ENCODE data around the gene C2CD4B. TPM values are rescaled to one million over a fixed set of nuclear protein-coding genes. Genes with fewer than 3 reads are reported as not detected.

Gene C2CD4B
- polyA plus RNA-seq, 2 of the 4 experiments (the other 2 are of a cell fraction) = 0.06 to 0.63 TPM

DNA sequence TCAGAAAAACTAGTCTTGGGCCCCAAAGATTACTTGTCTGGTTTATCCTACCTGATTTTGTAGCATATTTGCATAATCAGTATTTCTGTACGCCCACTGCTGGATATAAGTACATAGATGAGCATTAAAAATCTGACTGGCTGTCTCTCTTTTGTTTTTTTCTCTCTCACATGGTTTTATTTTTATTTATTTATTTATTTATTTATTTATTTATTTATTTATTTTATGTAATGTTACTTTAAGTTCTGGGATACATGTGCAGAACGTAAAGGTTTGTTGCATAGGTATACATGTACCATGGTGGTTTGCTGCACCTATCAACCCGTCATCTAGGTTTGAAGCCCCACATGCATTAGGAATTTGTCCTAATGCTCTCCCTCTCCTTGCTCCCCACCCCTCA, 31.9 kb downstream of the C2CD4B start:
- no peak for DNase-seq (ENCODE audit: low read depth in 1 of 2, low spot score in 1 of 2)
- no peaks in the 10 kb centered on the region for H3K9me3 ChIP-seq
- FAIRE-seq = no peak
- no peak overlapping the region for H3K4me3 ChIP-seq
- no peak for ATAC-seq
- no peak overlapping the region for H3K27ac ChIP-seq
- H3K4me2 ChIP-seq = no peak overlapping the region
- ChIA-PET CTCF (interaction anchor here (0.6 to 1.7 kb wide), 2 partner anchors 19 to 38 kb away, joined by 4 read pairs; no protein-coding TSS in a partner anchor), POLR2A (no interaction called here)
- 77% methylated on average over 3 of the region's 3 CpGs for WGBS (ENCODE audit: missing lambda C conversion rate)
- H3K4me1 ChIP-seq = peaks cover 17% of the 10 kb centered on the region; the same call in 1 of the 3 replicates
- peak; percentile 82 for TF ChIP-seq ZC3H11A (IDR thresholded peaks at IDR 0.05)
- TF ChIP-seq, protein P1, sequence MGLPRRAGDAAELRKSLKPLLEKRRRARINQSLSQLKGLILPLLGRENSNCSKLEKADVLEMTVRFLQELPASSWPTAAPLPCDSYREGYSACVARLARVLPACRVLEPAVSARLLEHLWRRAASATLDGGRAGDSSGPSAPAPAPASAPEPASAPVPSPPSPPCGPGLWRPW (IDR thresholded peaks at IDR 0.05) = no peak

DNA sequence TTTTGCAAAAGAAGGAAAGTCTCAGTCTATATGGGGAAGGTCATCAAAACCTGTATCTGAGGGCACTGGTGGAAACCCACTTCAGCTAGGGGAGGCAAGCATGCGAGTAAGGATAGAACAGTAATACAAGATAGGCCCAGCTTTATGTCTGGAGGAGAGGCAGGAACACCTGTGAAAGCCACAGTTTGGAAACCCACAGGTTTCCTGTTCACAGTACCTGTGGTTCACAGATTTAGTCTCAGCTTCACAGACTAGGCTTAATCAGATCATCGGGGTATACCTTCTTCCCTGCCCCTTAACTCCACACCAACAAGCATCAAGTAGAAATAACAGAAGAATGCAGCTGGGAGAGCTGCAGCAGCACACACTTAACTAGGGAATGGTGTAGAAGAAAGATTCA, 36.2 kb downstream of the C2CD4B start:
- CTCF ChIA-PET = interaction anchor here (0.7 to 1.3 kb wide), 5 partner anchors 14 to 125 kb away, joined by 3 read pairs; no protein-coding TSS in a partner anchor

DNA sequence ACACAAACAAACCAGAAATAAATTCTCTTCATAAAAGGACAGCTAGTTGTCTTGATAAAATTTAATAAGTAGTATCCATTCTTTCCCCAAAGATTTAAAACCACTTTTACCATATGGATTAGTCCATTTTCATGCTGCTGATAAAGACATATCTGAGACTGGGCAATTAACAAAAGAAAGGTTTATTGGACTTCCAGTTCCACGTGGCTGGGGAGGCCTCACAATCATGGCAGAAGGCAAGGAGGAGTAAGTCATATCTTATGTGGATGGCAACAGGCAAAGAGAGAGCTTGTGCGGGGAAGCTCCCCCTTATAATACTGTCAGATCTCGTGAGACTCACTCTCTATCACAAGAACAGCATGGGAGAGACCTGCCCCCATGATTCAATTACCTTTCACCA, 38.7 kb downstream of the C2CD4B start:
- TF ChIP-seq HOXB5 (CRISPR knock-in tag; IDR thresholded peaks at IDR 0.05) = no peak
- no peak for TF ChIP-seq HEYL (CRISPR knock-in tag; IDR thresholded peaks at IDR 0.05)
- no peak for TF ChIP-seq POLR2A (IDR thresholded peaks at IDR 0.05; ENCODE audit: low read length)
- TF ChIP-seq NR3C1 (IDR thresholded peaks at IDR 0.05) = no peak
- TF ChIP-seq, protein P2, sequence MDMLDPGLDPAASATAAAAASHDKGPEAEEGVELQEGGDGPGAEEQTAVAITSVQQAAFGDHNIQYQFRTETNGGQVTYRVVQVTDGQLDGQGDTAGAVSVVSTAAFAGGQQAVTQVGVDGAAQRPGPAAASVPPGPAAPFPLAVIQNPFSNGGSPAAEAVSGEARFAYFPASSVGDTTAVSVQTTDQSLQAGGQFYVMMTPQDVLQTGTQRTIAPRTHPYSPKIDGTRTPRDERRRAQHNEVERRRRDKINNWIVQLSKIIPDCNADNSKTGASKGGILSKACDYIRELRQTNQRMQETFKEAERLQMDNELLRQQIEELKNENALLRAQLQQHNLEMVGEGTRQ (IDR thresholded peaks at IDR 0.05) = no peak
- TF ChIP-seq NFE2L2 (conservative IDR thresholded peaks at IDR 0.05; ENCODE audit: low read length) = no peak
- TF ChIP-seq CHD4 (IDR thresholded peaks at IDR 0.05; ENCODE audit: borderline replicate concordance) = no peak
- no peak for TF ChIP-seq CHD2 (IDR thresholded peaks at IDR 0.05; ENCODE audit: low read length, partially characterized antibody)
- TF ChIP-seq RFX5 (IDR thresholded peaks at IDR 0.05) = no peak
- H3K9me3 ChIP-seq = no peaks in the 10 kb centered on the region
- WGBS (ENCODE audit: missing lambda C conversion rate) = 32% methylated on average over 3 of the region's 3 CpGs
- no peak for ATAC-seq
- no peak for FAIRE-seq
- no peak overlapping the region for H3K4me3 ChIP-seq
- CTCF ChIA-PET = interaction anchor here (0.6 to 3.5 kb wide), 24 partner anchors 10 to 219 kb away, joined by 3 to 19 read pairs (median 5); partner anchors contain the start of genes C2CD4B and VPS13C
- peaks cover 24% of the 10 kb centered on the region for H3K4me1 ChIP-seq
- DNase-seq (ENCODE audit: low read depth in 1 of 2, low spot score in 1 of 2) = no peak
- H3K27ac ChIP-seq = no peak overlapping the region; a peak in 1 of 6 replicates
- H3K4me2 ChIP-seq = no peak overlapping the region
- POLR2A ChIA-PET = no interaction called here

More for the DNA sequence above, 36.2 kb downstream of the C2CD4B start:
- Histone ChIP-seq H3K4me2 (no peak overlapping the region), H3K4me1 (peaks cover 20% of the 10 kb centered on the region), H3K4me3 (no peak overlapping the region), H3K9me3 (no peaks in the 10 kb centered on the region), H3K27ac (no peak overlapping the region)
- ATAC-seq (no peak), DNase-seq (ENCODE audit: low read depth in 1 of 2, low spot score in 1 of 2) (no peak), FAIRE-seq (no peak)
- POLR2A ChIA-PET = no interaction called here
- 89% methylated on average over 2 of the region's 2 CpGs for WGBS (ENCODE audit: missing lambda C conversion rate)
- TF ChIP-seq, protein P1 (IDR thresholded peaks at IDR 0.05) = no peak
- TF ChIP-seq, protein P3, sequence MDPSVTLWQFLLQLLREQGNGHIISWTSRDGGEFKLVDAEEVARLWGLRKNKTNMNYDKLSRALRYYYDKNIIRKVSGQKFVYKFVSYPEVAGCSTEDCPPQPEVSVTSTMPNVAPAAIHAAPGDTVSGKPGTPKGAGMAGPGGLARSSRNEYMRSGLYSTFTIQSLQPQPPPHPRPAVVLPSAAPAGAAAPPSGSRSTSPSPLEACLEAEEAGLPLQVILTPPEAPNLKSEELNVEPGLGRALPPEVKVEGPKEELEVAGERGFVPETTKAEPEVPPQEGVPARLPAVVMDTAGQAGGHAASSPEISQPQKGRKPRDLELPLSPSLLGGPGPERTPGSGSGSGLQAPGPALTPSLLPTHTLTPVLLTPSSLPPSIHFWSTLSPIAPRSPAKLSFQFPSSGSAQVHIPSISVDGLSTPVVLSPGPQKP (IDR thresholded peaks at IDR 0.05; ENCODE audit: low read depth, low read length) = no peak
- TF ChIP-seq FOSL2 (IDR thresholded peaks at IDR 0.05) (no peak), FOSL2 (CRISPR knock-in tag; IDR thresholded peaks at IDR 0.05) (no peak), RFX5 (IDR thresholded peaks at IDR 0.05) (no peak), KDM1A (IDR thresholded peaks at IDR 0.05; ENCODE audit: low read depth) (no peak), CBX2 (IDR thresholded peaks at IDR 0.05; ENCODE audit: borderline replicate concordance, low read depth) (no peak), POLR2AphosphoS2 (conservative IDR thresholded peaks at IDR 0.05; ENCODE audit: low read length) (no peak), CEBPB (IDR thresholded peaks at IDR 0.05) (no peak), HDAC2 (IDR thresholded peaks at IDR 0.05) (no peak)
- TF ChIP-seq, protein P4, sequence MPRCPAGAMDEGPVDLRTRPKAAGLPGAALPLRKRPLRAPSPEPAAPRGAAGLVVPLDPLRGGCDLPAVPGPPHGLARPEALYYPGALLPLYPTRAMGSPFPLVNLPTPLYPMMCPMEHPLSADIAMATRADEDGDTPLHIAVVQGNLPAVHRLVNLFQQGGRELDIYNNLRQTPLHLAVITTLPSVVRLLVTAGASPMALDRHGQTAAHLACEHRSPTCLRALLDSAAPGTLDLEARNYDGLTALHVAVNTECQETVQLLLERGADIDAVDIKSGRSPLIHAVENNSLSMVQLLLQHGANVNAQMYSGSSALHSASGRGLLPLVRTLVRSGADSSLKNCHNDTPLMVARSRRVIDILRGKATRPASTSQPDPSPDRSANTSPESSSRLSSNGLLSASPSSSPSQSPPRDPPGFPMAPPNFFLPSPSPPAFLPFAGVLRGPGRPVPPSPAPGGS (IDR thresholded peaks at IDR 0.05) = no peak
- TF ChIP-seq, protein P2 (IDR thresholded peaks at IDR 0.05) = no peak

Data from A549 (cell line).